GM21723 (cell line): ENCODE results near the gene KRTAP9-7.
"Not testable (repeated sequence)": the region's sequence is repeated elsewhere in the genome, so short reads cannot be mapped to it uniquely, and the experiment has no call there.

Experiments
- ATAC-seq: cut with Tn5 transposase; IDR thresholded peaks from one replicate; pipeline ENCODE4 v1.9.1; 2021; ENCODE audit warnings: mild to moderate bottlenecking, moderate library complexity; ENCODE audit not compliant: unreplicated experiment

The KRTAP9-7 gene

DNA sequence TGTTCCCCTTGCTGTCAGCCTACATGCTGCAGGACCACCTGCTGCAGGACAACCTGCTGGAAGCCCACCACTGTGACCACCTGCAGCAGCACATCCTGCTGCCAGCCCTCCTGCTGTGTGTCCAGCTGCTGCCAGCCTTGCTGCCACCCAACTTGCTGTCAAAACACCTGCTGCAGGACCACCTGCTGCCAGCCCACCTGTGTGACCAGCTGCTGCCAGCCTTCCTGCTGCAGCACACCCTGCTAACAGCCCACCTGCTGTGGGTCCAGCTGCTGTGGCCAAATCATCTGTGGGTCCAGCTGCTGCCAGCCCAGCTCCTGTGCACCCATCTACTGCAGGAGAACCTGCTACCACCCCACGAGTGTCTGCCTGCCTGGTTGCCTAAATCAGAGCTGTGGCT lies 4.2 kb upstream of the KRTAP9-7 start:
- ATAC-seq = not testable (repeated sequence)

DNA sequence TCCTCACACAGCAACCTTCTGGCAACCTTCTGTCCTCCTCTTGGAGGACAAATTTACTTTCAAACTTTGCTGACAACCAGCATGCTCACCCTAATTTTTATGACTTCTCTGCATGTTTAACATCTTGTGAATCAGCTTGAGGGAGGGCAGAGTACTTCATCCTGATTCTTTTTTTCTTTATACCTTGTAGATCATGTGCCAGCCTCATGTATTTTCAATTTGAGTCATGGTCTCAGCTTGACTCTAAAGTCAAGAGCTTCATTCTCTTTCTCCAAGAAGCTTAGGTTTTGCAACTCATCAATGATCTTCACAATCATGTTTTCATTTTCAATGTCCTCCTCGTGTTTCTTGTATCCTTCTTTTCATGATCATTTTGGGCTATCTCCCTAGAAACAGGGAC lies 3.6 kb upstream of the KRTAP9-7 start:
- no peak for ATAC-seq

DNA sequence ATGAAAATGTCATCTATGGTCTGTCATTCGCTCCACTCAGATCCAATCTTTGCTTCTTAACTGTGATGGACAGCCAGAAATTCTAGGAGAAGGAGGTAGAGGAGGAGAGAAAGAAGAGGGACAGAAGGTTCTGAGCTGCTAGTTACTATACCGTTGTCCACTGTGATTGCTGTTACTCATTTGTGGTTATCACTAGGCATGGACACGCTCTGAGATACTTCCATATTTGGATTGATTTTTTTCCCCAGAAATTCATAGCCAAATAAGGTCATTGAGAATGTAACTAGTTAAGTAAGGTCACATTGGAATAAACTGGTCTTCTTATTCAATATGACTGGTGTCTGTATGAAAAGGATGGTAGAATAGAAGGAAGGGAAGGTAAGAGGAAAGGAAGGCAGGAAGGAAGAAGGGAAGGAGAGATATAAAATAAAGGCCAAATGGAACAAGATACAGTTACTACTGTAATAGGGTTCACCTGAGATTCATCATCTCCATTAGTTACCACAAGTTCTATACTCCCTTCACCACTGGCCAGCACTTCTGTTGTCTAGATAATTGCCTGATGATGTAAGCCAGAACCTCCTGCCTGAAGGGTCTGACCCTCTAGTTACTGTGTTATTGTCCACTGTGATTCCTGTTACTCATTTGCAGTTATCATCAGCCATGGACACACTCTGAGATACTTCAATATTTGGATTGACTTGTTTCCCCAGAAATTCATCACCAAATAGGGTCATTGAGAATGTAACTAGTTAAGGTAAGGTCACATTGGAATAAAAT lies 2.9 kb downstream of the KRTAP9-7 start:
- ATAC-seq = no peak

DNA sequence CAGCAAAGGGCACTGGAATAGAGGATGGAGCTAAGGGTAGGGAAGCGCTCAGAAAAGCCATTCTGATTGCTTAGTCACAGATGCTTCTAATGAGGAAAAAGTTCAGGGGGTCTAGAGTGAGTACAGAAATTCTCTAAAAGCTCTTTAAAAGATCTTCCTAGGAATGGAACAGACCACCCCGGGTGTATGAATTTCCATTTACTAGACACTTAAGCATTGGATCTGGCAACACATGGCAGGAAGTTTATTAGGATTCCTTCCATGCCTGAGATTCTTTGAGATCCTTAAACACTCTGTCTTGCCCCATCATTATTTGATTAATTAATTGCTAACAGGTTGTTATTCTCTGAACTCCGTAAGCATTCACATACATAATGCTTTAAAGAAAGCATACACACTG lies 8.5 kb downstream of the KRTAP9-7 start:
- no peak for ATAC-seq

DNA sequence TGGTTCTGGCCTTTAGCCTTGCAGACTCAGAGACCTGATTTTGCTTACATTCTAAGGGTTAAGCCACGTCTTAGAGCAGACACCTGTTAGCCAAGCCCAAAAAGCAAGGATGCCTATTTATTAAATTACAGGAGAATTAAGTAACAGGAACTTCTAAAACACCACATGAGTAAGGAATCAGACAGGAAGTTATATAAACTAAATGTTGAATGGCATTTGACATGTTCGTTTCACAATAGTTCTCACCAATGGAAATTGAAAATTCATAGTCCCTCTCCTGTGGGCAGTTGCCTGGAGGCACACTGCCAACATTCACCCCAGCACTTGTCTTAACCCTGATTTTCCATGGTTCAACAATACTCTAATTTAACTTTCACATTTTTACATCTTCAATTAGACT lies 9.0 kb downstream of the KRTAP9-7 start:
- ATAC-seq = no peak

DNA sequence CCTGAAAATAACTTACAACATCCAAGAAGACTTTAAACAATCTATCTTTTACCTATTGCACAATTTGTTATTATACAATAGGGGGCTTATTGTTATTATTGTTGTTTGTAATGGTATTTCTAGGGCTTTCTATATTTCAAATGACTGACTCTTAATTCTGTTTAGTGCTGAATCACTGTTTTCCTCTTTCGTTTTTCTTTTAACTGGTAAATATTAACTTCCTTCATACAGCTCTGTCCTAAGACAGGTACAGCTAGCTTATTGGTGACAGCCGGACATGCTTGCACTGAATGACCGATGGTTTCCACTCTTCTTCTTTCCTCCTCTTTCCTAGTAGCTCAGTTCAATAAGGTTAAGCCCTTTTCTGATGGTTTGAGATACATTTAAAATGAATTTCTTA lies 11.6 kb downstream of the KRTAP9-7 start:
- no peak for ATAC-seq

DNA sequence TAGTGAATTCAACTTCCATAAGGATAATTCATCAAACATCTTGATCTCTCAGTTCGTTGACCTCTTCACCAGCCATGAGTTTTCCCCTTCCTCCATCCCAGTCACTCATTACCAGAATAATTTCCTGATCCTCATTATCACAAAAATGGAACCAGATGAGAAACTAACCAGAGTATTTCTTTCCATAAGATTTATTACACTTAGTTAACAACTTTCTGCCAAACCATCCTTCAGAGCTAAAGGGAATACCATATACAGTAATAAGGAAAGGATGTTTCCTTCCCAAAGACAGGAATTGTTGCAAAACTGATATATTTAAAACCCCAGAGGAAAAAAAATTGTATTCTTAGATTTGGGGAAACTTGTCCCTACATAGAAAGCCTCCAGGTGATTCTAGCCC lies 18.5 kb downstream of the KRTAP9-7 start:
- ATAC-seq = no peak

DNA sequence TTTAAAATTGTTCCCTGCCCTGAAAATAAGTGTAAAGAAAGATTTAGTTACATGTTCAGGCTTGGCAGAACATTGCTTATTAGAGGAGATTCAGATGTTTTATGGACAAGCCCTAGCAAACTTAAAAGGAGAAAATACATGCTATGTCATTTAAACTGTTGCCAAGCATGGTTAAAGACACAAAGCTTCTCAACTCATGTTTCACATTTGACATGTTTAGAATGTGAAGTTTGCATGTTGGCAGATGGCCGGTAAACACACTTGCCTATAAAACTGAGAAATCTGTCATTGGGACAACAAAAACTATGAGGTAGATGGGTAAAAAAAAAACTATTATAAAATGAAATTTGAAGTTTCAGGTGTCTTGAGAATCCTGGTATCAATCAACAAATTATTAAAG lies 21.3 kb downstream of the KRTAP9-7 start:
- ATAC-seq = no peak

DNA sequence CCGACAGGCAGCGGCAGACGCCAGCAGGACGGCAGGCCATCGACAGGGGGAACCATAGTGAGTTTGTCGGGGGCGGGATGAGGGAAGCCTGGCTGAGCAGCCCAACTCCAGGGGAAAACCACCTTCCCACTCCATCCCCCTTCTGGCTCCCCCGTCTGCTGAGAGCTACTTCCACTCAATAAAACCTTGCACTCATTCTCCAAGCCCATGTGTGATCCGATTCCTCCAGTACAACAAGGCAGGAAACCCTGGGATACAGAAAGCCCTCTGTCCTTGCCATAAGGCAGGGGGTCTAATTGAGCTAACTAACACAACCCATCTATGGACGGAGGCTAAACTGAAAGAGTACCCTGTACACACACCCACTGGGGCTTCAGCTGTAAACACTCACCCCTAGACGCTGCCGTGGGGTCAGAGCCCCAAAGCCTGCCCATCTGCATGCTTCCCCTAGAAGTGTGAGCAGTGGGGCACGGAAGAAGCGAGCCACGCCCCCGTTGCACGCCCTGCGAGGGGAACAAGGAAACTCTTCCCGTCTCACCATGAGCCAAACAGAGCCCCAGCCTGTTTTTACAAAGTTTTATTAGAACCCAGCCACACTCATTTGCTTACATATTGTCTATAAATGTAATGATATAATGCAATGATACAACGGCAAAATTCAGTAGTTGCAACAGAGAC lies 23.1 kb downstream of the KRTAP9-7 start:
- ATAC-seq = no peak

DNA sequence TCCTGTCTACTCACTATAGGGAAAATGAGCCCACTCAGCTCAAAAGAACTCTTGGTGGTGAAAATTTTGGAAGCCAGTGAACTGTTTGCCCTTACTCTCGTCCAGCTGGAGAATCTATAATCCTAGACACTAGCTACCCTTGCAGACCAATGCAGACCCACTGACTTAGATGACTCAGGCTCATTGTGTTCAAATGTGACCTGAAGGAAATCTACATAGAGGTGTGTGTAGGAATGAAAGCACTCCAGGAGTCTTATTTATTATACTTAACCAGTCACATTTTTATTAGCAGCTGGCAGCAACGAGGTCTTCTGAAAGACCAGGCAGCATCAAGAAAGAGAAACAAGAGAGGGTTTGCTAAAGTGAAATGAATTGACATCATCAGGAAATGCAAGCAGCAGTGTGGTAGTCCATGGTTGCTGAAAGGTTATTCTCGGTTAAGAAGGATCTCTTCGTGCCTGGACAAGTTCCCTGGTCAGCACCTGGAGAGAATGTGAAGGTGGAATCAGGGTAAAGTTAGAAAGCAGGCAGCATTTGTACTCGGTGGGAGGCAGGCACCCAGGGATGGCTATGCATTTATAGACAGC lies 25.8 kb downstream of the KRTAP9-7 start:
- ATAC-seq = no peak

DNA sequence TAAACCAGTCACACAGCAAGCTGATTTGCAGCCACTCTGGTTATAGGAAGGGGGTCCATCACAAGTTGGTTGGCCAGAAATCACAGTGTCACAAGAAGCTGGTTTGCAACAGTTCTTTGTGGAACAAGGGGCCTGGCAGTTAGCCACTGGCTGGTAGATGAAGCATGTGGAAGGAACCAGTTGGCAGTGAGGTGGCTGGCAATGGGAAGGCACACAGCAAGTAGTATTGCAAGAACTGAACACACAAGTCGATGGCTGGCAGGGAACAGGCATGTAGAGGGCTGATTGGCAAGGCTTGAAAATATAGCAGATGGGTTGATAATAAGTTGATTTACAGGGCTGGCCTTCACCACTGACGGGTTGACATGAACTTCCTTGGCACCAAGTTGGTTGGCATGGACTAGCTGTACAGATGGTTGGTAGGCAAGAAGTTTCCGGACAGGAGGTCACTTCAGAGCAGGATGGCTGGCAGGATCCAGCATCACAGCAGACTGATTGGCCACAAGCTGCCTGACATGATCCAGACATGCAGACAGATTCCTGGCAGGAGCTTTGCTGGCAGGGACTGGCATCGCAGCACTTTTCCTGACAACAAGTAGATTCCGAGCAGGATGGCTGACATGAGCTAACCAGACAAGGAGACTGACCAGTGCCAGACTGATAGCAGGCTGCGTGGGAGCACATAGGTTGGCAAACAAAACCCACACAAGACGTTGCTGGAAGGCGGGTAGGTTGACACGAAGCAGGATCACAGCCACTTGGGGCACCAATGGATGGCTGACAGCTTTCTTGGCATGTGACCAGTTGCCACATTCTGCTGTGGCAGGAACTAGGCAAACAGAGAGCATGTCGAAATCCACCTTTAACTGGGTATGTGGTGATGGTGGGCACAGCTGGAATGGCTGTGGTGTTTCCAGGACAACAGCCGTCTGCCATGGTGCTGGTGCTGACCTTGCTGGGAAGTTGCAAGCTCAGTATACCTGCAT lies 26.7 kb downstream of the KRTAP9-7 start, which contains the start of gene KRTAP29-1:
KRTAP29-1 (minus strand) TSS at position 936 of the 986 bp plus-strand sequence; CDS start at position 936, 0 bp downstream.
- ATAC-seq = no peak

DNA sequence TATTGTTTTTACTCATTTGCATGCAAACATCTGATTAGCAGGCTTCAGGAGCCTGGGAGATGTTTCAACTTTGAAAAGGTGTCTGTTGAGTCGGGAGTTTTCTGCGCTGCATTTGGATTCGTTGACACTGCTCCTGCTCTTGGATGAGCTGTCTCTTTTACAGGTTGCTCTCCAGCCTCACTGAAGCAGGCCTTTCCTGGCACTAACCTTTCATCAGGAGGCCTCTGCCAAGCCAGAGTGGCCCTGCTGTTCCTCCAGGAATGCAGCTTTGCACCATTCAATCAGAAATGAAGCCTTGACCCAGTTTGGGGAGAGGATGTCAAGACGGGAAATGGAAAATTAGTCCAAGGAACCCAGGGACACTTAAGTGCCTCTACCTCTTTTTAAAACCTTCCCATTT lies 27.5 kb downstream of the KRTAP9-7 start:
- no peak for ATAC-seq

DNA sequence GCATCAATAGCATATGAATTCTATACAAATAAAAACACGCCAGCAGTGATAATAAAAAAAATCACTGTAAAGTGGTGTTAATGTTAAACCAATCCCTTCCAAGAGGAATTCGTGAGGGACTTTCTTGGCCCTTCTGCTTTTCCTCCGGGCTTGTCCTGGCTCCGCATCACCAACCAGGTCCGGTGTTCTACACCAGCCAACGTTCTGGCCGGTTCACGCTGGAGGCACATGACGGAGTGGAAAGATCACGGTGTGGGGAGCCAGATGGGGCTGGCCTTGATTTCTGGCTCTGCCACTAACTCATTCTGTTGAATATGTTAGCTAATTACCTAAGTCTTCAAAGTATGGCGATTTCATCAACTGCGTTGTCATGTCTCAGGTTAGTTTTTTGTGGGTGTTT lies 28.6 kb downstream of the KRTAP9-7 start:
- no peak for ATAC-seq

DNA sequence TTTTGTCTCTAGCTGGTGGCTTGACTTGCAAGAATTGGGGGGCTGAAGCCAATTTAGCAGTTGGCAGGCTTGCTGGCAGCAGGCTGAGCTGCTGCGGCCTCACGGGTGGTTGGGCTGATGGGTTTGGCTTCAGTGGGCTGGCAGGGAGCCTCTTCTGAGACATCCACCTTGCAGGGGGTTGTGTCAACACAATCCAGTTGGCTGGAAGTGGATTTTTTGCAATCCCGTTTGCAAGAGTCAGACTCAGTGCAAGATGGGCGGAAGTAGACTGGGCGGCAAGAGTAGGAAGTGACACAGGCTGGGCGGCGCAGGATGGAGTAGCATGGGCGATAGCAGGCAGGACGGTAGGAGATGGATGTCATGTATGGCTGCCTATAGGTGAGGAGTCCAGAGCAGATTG lies 32.1 kb downstream of the KRTAP9-7 start:
- ATAC-seq = no peak

DNA sequence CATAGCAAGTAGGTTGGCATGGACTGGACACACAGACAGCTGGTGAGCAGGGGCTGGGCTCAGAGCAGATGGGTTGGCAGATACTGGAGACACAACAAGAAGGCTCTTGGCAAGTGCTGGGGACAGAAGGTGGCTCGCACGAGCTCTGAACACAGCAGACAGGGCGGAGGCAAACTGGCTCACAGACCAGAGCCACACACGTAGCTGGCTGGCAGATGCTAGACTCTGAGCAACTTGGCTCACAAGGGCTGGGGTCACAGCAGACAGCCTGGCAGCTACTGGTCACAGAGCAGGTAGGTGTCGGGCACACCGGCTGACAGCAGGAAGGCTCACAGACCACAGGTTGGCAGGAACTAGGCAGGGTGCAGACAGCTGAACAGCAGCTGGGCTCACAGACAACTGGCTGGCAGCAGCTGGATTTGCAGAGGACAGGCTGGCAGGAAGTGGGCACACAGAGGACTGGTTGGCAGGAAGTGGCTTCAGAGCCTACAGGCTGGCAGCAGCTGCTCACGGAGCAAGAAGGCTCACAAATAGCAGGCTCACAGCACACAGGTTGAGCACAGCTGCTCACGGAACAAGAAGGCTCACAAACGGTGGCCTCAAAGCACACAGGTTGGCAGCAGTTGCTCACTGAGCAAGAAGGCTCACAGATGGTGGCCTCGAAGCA lies 32.9 kb downstream of the KRTAP9-7 start:
- no peak for ATAC-seq

DNA sequence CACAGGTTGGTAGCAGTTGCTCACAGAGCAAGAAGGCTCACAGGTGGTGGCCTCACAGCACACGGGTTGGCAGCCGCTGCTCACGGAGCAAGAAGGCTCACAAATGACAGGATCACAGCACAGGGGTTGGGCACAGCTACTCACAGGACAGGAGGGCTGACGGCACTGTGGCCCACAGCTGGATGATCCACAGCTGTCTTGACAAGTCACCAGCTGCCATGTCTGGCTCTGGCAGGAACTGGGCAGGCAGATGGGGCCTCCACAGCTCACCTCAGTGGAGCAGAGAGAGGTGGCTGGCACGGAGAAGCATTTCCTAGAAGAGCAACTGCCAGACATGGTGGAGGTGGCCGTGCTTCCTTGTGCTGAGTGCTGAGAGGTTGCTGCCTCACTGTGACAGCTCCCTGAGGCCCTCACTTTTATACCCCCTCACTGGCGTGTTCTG lies 33.4 kb downstream of the KRTAP9-7 start, which contains the start of gene KRTAP16-1:
KRTAP16-1 (minus strand) TSS at position 392 of the 442 bp plus-strand sequence; CDS start at position 336, 56 bp downstream.
- no peak for ATAC-seq

DNA sequence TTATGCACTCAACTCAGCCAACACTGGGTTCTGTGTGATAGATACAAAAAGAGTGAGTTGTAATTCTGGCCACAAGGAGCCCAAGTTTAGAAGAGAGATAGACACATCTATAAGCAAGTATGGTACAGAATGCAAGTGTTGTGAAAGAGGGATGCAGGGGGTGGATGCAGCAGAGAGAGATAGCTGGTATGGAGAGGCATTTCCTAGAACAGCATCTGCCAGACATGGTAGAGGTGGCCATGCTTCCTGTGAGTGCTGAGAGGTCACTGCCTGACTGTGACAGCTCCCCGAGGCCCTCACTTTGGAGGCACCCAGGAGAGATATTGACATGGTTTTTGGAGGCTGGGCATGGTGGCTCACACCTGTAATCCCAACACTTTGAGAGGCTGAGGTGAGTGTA lies 35.6 kb downstream of the KRTAP9-7 start:
- no peak for ATAC-seq

DNA sequence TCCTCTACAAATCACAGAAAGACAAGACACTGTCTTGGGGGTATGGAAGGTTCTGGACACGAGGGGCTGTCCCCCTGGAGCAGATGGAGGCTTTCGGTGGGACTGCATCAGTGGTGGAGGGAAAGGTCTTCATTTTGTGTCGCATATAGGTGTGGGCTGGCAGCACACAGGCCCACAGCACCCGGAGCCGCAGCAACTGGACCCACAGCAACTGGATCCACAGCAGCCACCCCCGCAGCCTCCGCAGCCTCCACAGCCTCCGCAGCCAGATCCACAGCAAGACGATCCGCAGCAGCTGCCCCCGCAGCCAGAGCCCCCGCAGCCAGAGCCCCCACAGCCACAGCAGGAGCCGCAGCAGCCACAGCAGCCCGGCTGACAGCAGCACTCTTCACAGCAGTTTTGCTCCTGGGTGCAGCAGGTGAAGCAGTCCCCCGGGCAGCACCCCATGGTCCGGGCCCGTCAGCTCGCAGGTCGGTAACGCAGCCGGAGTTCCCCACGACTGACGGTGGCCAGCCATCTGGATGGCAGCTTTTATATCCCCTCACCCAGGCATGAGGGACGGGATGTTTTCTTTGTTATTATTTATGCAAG lies 39.8 kb downstream of the KRTAP9-7 start, which contains the start of gene KRTAP17-1:
KRTAP17-1 (minus strand) TSS at position 507 of the 591 bp plus-strand sequence; CDS start at position 447, 60 bp downstream.
- no peak for ATAC-seq

DNA sequence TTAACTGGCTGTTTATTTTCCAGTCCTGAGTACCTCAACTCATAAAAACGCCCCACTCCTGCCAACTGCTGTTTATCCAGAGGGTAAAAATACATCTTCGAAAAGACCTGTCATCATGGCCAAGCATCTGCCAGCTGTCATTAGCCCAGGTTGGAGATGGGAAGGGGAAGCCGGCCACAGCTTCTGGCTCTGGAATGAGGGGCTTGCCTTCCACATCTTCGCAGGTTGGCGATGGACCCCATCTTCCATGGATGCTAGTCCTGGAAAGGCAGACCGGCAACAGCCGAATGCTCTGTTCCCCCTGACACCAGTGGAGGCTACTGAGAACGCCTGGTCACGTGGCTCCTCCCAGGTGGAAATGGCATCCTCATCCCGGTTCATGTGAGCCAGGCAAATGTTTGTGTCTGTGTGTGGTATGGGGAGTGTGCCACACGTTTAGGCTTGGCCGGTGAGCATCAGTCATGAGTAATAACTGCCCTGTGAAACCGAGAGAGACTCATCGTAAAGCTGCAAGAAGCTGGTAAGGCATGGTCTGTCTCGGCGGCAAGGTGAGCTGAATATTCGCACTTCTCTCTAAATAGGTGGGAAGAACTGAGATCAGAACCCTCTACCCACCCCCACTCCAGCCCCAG lies 40.4 kb downstream of the KRTAP9-7 start:
- ATAC-seq = no peak
